Neutrophil (primary cell): ENCODE measurements around the gene RTN3.

Source experiments
- H3K27ac ChIP-seq: fragments of 200-600 bp; sonication (generic); 2 replicates; pipeline ENCODE4 v1.5.1; 2016; ENCODE audit warnings: mild to moderate bottlenecking, moderate library complexity
- H3K27me3 ChIP-seq: fragments of 200-600 bp; sonication (generic); 2 replicates; pipeline ENCODE4 v1.6.0; 2016; ENCODE audit warnings: mild to moderate bottlenecking
- H3K36me3 ChIP-seq: fragments of 200-600 bp; sonication (generic); 2 replicates; pipeline ENCODE4 v1.5.1; 2017
- H3K4me1 ChIP-seq, 2 experiments: fragments of 200-600 bp in 1 of 2; sonication (generic) in 1 of 2; 1 replicate in 1 of 2; 2 replicates in 1 of 2; pipeline versions ENCODE4 v1.5.1 to v1.6.1; 2013 to 2016; ENCODE audit warnings: low read depth in 1 of 2, low read length in 1 of 2, mild to moderate bottlenecking in 1 of 2, moderate library complexity in 1 of 2; ENCODE audit not compliant: control insufficient read depth in 1 of 2, insufficient read depth in 1 of 2
- H3K4me3 ChIP-seq, 2 experiments: fragments of 200-600 bp in 1 of 2; sonication (generic) in 1 of 2; 1 replicate in 1 of 2; 2 replicates in 1 of 2; pipeline ENCODE4 v1.5.1; 2013 to 2016; ENCODE audit warnings: low read depth in 1 of 2, low read length in 1 of 2, mild to moderate bottlenecking in 1 of 2, moderate library complexity in 1 of 2
- H3K9me3 ChIP-seq: fragments of 200-600 bp; sonication (generic); 2 replicates; pipeline ENCODE4 v1.5.1; 2016
- CTCF ChIP-seq: fragments of 200-600 bp; sonication (generic); IDR thresholded peaks from 2 replicates; pipeline ENCODE4 v1.5.1; 2016; ENCODE audit warnings: antibody characterized with exemption

RTN3 gene

GRCh38 chr11:63749624-63750023 is 68.3 kb downstream of the RTN3 start:
- TF ChIP-seq CTCF, result no peak
- H3K27me3 ChIP-seq, result no peaks in the 10 kb centered on the region
- no peaks in the 10 kb centered on the region for H3K9me3 ChIP-seq
- no peak overlapping the region for H3K4me3 ChIP-seq
- no peak overlapping the region for H3K27ac ChIP-seq
- peaks cover 16 to 17% of the 10 kb centered on the region in 2 experiments for H3K4me1 ChIP-seq
- H3K36me3 ChIP-seq, result peaks cover 73% of the 10 kb centered on the region

GRCh38 chr11:63756919-63757761 is 75.8 kb downstream of the RTN3 start:
- Histone ChIP-seq H3K9me3 (no peaks in the 10 kb centered on the region), H3K4me1 (no peaks in the 10 kb centered on the region), H3K27me3 (no peaks in the 10 kb centered on the region), H3K27ac (peak overlapping the region; percentile 23), H3K4me3 (no peak overlapping the region), H3K36me3 (peaks cover 87% of the 10 kb centered on the region)
- no peak for TF ChIP-seq CTCF

- no peak for TF ChIP-seq CTCF
- Histone ChIP-seq H3K4me1 (no peaks in the 10 kb centered on the region), H3K9me3 (no peaks in the 10 kb centered on the region), H3K4me3 (no peak overlapping the region), H3K27me3 (no peaks in the 10 kb centered on the region), H3K36me3 (peaks cover 56% of the 10 kb centered on the region), H3K27ac (peak overlapping the region; percentile 17)
These were observed 79.3 kb downstream of the RTN3 start for GRCh38 chr11:63760487-63761079.

GRCh38 chr11:63761188-63761587 is 79.9 kb downstream of the RTN3 start:
- no peak overlapping the region for H3K4me3 ChIP-seq
- H3K36me3 ChIP-seq, result peaks cover 50% of the 10 kb centered on the region
- peaks cover 1% of the 10 kb centered on the region for H3K27me3 ChIP-seq
- H3K27ac ChIP-seq, result peak overlapping the region; percentile 17
- no peaks in the 10 kb centered on the region for H3K4me1 ChIP-seq
- TF ChIP-seq CTCF, result no peak
- no peaks in the 10 kb centered on the region for H3K9me3 ChIP-seq

GRCh38 chr11:63761931-63762653 is 80.8 kb downstream of the RTN3 start:
- H3K36me3 ChIP-seq, result peaks cover 41% of the 10 kb centered on the region
- H3K4me3 ChIP-seq, result no peak overlapping the region
- no peak overlapping the region for H3K27ac ChIP-seq
- no peak for TF ChIP-seq CTCF
- peaks cover 10% of the 10 kb centered on the region for H3K27me3 ChIP-seq
- H3K4me1 ChIP-seq, result no peaks in the 10 kb centered on the region
- no peaks in the 10 kb centered on the region for H3K9me3 ChIP-seq
